GDM1 (cell line): ENCODE data around the gene PLEKHM3.

Source experiments
- DNase-seq: peaks from one replicate; lab custom pipeline; 2025; lab: John Stamatoyannopoulos, UW

PLEKHM3 gene

GRCh38 chr2:207993151-207993763 lies 32.1 kb downstream of the PLEKHM3 start:
- no peak for DNase-seq

GRCh38 chr2:207991944-207992343 lies 33.4 kb downstream of the PLEKHM3 start:
- DNase-seq: no peak

GRCh38 chr2:207990784-207991183 lies 34.5 kb downstream of the PLEKHM3 start:
- DNase-seq: no peak

- DNase-seq: no peak
Observed at GRCh38 chr2:207988975-207989374, 36.4 kb downstream of the PLEKHM3 start.

- no peak for DNase-seq
Observed at GRCh38 chr2:207987025-207987716, 38.2 kb downstream of the PLEKHM3 start.

GRCh38 chr2:207984765-207985480 lies 40.4 kb downstream of the PLEKHM3 start:
- no peak for DNase-seq

GRCh38 chr2:207983641-207984042 lies 41.7 kb downstream of the PLEKHM3 start:
- DNase-seq: no peak

GRCh38 chr2:207978177-207978948 lies 47.0 kb downstream of the PLEKHM3 start:
- DNase-seq: no peak

GRCh38 chr2:207975921-207976320 lies 49.4 kb downstream of the PLEKHM3 start:
- DNase-seq: no peak

GRCh38 chr2:207974216-207974605 lies 51.1 kb downstream of the PLEKHM3 start:
- no peak for DNase-seq

- no peak for DNase-seq
Observed at GRCh38 chr2:207970826-207971180, 54.5 kb downstream of the PLEKHM3 start.

GRCh38 chr2:207970147-207970825 lies 55.0 kb downstream of the PLEKHM3 start:
- no peak for DNase-seq

- DNase-seq: no peak
Observed at GRCh38 chr2:207969249-207969648, 56.1 kb downstream of the PLEKHM3 start.

- no peak for DNase-seq
Observed at GRCh38 chr2:207967121-207967520, 58.2 kb downstream of the PLEKHM3 start.

- DNase-seq: no peak
Observed at GRCh38 chr2:207960911-207961310, 64.4 kb downstream of the PLEKHM3 start.

- peak; percentile 80 for DNase-seq
Observed at GRCh38 chr2:207960090-207960489, 65.2 kb downstream of the PLEKHM3 start.

GRCh38 chr2:207956771-207957170 lies 68.6 kb downstream of the PLEKHM3 start:
- DNase-seq: no peak

- no peak for DNase-seq
Observed at GRCh38 chr2:207955456-207955855, 69.9 kb downstream of the PLEKHM3 start.

- DNase-seq: no peak
Observed at GRCh38 chr2:207953354-207953753, 72.0 kb downstream of the PLEKHM3 start.

- no peak for DNase-seq
Observed at GRCh38 chr2:207952564-207953345, 72.6 kb downstream of the PLEKHM3 start.
